ENCODE results near the gene LRRN2. TPM values are rescaled to one million over a fixed set of nuclear protein-coding genes. Genes with fewer than 3 reads are reported as not detected.

LRRN2 gene
- total RNA-seq, 2 donors from 2014 or later: not detected

DNA sequence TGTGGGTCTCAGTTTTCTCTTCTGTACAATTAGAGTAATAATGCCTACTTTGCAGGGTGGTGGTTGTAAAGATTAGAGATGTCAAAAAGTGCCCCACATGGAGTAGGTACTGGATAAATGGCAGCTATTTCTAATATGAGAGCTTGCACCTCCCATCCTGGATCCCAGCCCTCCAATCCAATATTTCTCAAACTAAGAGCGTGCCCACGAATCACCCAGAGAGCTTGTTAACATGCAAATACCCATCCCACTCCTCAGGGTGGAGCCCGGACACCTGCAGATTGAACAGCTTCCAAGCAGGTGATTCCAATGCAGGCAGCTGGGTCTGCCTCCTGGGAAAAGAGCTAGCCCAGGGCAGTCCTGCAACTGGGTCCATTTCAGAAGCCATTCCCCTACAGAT lies 33.0 kb downstream of the LRRN2 start:
- Mint-ChIP-seq H3K36me3 (no peaks in the 10 kb centered on the region), H3K9me3 (no peaks in the 10 kb centered on the region), H3K27ac (no peak overlapping the region)
- DNase-seq (ENCODE audit: low spot score in 2 of 2): no peak
- no peak for ATAC-seq

DNA sequence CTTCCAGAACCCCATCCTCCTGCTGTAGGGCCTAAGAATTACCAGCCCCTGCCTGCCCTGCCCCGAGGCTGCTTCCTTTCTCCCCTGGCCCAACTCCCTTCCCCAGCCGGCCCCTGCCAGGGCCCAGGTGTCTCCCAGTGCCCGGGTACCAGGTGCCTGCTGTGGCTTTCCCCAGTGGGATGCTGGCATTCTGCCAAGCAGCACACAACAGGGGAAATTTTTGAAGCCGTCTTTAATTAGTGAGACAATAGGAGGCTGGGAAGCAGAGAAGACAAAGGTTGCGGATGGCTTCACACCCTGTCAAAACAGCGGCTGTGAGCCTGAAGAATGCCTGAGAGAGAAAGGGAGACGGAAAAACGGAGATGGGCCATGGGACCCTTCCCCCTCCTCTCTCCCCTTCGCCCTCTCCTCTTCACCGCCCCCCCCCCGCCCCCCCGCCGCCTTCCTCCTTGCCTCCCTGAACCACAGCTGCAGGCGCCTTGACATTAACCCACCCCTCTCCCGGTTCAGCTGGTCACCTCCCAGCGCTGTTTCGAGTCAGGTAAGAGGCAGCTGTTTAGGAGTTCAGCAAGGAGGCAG lies 33.6 kb downstream of the LRRN2 start:
- Mint-ChIP-seq H3K36me3 (no peaks in the 10 kb centered on the region), H3K9me3 (no peaks in the 10 kb centered on the region), H3K27ac (no peak overlapping the region)
- DNase-seq (ENCODE audit: low spot score in 2 of 2) (no peak), ATAC-seq (no peak)

DNA sequence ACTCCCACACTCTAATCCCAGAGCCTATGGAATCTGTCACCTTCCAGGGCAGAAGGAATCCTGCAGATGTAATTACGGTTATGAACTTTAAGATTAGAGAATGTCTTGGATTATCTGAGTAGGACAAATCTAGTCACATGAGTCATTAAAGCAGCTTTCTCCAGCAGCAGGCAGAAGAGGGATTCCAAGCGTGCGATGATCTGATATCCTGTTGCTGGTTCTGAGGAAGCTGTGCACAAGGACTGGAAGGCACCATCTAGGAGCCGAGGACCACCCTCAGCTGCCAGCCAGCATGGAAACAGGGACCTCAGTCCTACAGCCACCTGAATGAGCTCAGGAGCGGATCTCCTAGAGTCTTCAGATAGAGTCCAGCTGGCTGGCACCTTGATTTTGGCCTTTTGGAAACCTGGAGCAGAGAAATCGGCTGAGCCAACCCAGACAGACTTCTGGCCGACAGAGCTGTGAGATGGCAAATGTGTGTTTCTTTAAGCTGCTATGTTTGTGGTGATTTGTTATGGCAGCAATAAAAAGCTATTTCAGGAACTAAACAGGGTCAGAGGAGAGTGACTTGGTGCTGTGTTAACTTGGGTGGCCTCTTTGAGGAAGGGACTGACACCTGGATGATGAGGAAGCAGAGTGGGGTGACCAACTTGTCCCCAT lies 34.5 kb downstream of the LRRN2 start:
- no peaks in the 10 kb centered on the region for H3K9me3 Mint-ChIP-seq
- peak overlapping the region in 1 of 2 donors; percentile 51 for H3K27ac Mint-ChIP-seq
- DNase-seq (ENCODE audit: low spot score in 2 of 2) (no peak), ATAC-seq (no peak)
- no peaks in the 10 kb centered on the region for H3K36me3 Mint-ChIP-seq

GRCh38 chr1:204649721-204650521 lies 35.6 kb downstream of the LRRN2 start:
- Mint-ChIP-seq H3K27ac (no peak overlapping the region), H3K36me3 (no peaks in the 10 kb centered on the region), H3K9me3 (no peaks in the 10 kb centered on the region)
- no peak for ATAC-seq
- no peak for DNase-seq (ENCODE audit: low spot score in 2 of 2)

DNA sequence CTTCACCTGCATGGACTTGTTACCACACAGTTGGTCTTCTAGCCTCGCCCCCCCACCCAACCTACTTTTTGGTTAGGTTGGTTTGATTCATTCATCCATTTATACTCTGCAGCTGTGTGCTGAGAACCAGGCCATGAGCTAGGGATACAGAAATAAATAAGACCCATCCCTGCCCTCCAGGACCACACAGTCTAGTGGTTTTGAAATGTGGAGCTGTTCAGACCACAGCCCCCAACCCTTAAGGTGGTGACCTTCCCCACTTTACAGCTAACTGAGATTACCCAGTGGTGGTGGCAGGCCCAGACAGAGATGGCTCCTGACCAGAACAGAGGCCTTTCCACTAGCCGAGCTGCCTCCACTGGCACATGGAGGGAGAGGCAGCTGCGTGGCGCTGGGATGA lies 37.0 kb downstream of the LRRN2 start:
- no peak for DNase-seq (ENCODE audit: low spot score in 2 of 2)
- H3K9me3 Mint-ChIP-seq: no peaks in the 10 kb centered on the region
- no peak overlapping the region for H3K27ac Mint-ChIP-seq
- no peak for ATAC-seq
- no peaks in the 10 kb centered on the region for H3K36me3 Mint-ChIP-seq

- H3K9me3 Mint-ChIP-seq: no peaks in the 10 kb centered on the region
- DNase-seq (ENCODE audit: low spot score in 2 of 2) (no peak), ATAC-seq (no peak)
- H3K27ac Mint-ChIP-seq: no peak overlapping the region
- H3K36me3 Mint-ChIP-seq: no peaks in the 10 kb centered on the region
Observed at GRCh38 chr1:204647805-204648153, 37.8 kb downstream of the LRRN2 start.

GRCh38 chr1:204647114-204647804 lies 38.3 kb downstream of the LRRN2 start:
- ATAC-seq (no peak), DNase-seq (ENCODE audit: low spot score in 2 of 2) (no peak)
- H3K27ac Mint-ChIP-seq: peak overlapping the region in 1 of 2 donors; percentile 5
- no peaks in the 10 kb centered on the region for H3K9me3 Mint-ChIP-seq
- no peaks in the 10 kb centered on the region for H3K36me3 Mint-ChIP-seq

- H3K9me3 Mint-ChIP-seq: no peaks in the 10 kb centered on the region
- DNase-seq (ENCODE audit: low spot score in 2 of 2): no peak
- H3K36me3 Mint-ChIP-seq: no peaks in the 10 kb centered on the region
- no peak overlapping the region for H3K27ac Mint-ChIP-seq
- no peak for ATAC-seq
Observed at GRCh38 chr1:204645666-204646065, 39.9 kb downstream of the LRRN2 start.

DNA sequence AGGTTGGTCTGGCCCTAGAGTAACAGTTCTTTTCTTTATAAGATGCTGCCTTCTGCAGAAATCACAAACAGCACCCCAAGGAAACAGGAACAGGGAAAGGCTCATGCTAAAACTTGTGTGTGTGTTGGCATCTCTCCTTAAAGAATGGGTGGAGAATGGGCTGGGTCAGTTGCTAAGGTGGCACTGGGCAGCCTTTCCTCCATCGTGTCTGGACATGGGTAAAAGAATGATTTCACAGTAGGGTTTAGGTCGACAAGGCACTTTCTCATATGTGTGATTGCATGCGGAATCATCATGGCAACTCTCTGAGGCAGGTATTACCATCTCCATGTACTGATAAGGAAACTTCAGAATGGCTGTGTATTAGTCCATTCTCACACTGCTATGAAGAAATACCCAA lies 40.3 kb downstream of the LRRN2 start:
- ATAC-seq (no peak), DNase-seq (ENCODE audit: low spot score in 2 of 2) (no peak)
- Mint-ChIP-seq H3K27ac (no peak overlapping the region), H3K9me3 (no peaks in the 10 kb centered on the region), H3K36me3 (no peaks in the 10 kb centered on the region)

DNA sequence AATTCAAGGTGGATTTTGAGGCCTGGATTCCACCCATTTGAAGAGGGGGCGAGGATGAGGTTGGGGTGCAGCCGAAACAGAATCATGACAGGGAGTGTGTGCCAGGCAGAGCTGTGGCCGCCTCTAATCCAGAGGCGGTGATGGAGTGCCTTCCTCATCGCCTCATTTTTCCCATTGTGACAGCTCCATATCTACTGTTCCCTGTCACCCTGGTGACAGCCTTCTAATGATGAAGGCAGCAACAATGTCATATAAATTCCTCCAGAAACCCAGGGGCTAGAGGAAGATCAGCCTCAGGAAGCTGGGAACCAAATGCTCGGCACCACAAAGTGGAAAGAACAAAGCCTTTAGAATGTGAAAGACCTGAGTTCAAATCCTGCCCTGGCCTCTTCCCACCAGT lies 42.0 kb downstream of the LRRN2 start:
- ATAC-seq (no peak), DNase-seq (ENCODE audit: low spot score in 2 of 2) (no peak)
- Mint-ChIP-seq H3K9me3 (no peaks in the 10 kb centered on the region), H3K36me3 (no peaks in the 10 kb centered on the region), H3K27ac (no peak overlapping the region)

DNA sequence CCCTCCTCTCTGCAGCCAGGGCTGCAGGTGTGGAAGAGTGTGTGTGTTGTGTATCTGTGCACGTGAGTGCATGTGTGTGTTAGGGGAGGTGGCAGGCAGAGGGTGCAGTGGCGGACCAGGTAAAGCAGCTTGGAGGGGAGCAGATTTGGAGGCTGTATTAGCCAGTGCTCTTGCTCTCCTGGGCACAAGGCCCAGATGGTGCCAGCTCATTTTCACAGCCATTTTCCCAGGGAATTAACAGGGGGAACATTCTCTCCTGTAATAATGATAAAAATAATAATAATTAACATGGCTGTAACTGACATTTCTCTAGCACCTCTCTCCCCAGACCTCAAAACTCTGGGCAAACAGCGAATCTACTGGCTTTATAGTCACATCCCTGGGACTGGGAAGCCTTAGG lies 43.6 kb downstream of the LRRN2 start:
- no peaks in the 10 kb centered on the region for H3K9me3 Mint-ChIP-seq
- ATAC-seq (no peak), DNase-seq (ENCODE audit: low spot score in 2 of 2) (no peak)
- H3K36me3 Mint-ChIP-seq: no peaks in the 10 kb centered on the region
- no peak overlapping the region for H3K27ac Mint-ChIP-seq

DNA sequence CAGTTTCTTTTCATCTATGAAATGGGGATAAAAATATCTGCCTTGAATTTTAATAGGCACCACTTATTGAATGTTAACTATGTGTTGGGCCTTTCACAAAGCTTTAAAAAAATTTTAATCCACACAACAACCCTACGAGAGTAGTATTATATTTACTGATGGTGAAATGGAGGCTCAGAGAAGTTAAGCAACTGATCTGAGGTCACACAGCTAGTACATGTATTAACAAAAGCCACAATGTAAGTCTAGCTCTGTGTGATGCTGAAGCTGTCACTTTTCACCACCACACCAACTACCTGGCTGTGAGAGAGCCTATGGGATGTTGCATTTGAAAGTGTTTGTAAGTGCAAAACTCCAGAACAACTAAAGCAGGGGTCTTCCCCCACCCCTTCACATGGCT lies 44.1 kb downstream of the LRRN2 start:
- no peak overlapping the region for H3K27ac Mint-ChIP-seq
- ATAC-seq (no peak), DNase-seq (ENCODE audit: low spot score in 2 of 2) (no peak)
- no peaks in the 10 kb centered on the region for H3K36me3 Mint-ChIP-seq
- H3K9me3 Mint-ChIP-seq: no peaks in the 10 kb centered on the region

- no peaks in the 10 kb centered on the region for H3K36me3 Mint-ChIP-seq
- no peaks in the 10 kb centered on the region for H3K9me3 Mint-ChIP-seq
- no peak for ATAC-seq
- no peak for DNase-seq (ENCODE audit: low spot score in 2 of 2)
- no peak overlapping the region for H3K27ac Mint-ChIP-seq
Observed at GRCh38 chr1:204640578-204640977, 45.0 kb downstream of the LRRN2 start.

DNA sequence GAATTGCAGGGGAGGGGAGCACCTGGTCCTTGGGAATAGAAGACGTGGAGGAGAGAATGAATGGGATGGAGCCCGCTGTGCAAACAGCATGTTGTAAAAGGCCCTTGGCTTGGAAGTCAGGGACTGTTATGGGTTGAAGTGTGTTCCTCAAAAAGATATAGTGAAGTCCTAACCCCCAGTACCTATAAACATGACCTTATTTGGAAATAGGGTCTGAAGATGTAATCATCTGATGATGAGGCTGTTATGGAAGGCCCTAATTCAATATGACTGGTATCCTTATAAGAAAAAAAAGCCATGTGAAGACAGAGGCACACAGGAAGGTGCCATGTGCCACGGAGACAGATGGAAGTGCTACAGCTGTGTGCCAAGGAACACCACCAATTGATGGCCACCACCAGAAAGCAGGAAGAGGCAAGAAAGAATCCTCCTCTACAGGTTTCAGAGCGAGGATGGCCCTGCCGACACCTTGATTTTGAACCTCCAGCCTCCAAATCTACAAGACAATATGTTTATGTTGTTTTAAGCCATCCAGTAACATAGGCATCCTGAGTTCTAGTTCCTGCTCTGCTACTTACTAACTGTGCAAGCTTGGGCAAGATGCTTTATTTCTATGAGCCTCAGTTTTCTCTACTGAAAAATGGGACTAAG lies 51.2 kb downstream of the LRRN2 start:
- Mint-ChIP-seq H3K36me3 (no peaks in the 10 kb centered on the region), H3K9me3 (no peaks in the 10 kb centered on the region), H3K27ac (no peak overlapping the region)
- DNase-seq (ENCODE audit: low spot score in 2 of 2) (no peak), ATAC-seq (no peak)

- no peak overlapping the region for H3K27ac Mint-ChIP-seq
- H3K36me3 Mint-ChIP-seq: no peaks in the 10 kb centered on the region
- no peak for DNase-seq (ENCODE audit: low spot score in 2 of 2)
- no peak for ATAC-seq
- no peaks in the 10 kb centered on the region for H3K9me3 Mint-ChIP-seq
Observed at GRCh38 chr1:204633665-204634064, 51.9 kb downstream of the LRRN2 start.

DNA sequence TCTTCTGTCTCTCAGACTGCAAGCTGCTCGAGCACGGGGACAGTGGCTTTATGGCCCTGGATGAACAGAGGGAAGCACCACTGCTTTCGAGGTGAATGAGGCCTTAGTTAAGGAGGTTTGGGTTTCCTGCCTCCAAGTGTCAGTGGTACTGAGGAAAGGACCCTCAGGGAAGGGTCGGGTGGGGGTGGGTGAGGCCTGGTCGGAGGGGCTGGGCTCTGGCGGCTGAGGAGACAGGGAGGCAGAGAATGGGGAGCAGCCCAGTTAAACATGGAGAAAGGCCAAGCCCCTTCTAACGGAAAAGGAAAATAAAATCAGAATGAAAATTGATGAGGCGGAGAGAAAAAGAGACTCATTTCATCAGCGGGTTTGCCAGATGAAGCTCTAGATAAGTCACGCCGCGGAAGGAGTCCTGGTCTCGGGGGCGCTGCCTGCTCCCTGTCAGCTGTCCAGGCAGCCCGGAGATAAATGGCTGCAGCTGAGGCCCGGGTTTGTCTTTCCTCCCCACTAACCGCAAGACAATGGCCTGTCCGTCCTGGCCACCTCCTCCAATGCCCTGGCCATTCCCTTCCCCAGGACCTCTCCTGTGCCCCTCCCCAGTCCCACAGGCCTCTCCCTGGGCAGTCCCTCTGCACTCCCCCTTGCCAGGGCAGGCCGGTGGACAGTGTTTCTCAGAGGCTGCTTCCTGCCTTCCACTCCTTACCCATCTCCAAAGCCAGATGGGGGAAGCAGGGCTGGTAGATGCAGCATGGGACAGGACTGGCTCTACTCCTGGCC lies 55.2 kb downstream of the LRRN2 start:
- H3K36me3 Mint-ChIP-seq: no peaks in the 10 kb centered on the region

More for the DNA sequence above, 55.2 kb downstream of the LRRN2 start:
- DNase-seq (ENCODE audit: low spot score in 2 of 2) (no peak), ATAC-seq (no peak)
- Mint-ChIP-seq H3K9me3 (no peaks in the 10 kb centered on the region), H3K27ac (no peak overlapping the region)

All from activated naive CD4-positive, alpha-beta T cell treated with anti-CD3 and anti-CD28 coated beads, Interleukin-2, amount 50 U/mL, for 72 hours (primary cell).